HG03457 (cell line): ENCODE measurements around the gene WDR33.

Experiments
- ATAC-seq: cut with Tn5 transposase; IDR thresholded peaks from one replicate; pipeline ENCODE4 v1.9.1; 2021; ENCODE audit warnings: moderate number of reproducible peaks; ENCODE audit not compliant: unreplicated experiment

WDR33 gene

DNA sequence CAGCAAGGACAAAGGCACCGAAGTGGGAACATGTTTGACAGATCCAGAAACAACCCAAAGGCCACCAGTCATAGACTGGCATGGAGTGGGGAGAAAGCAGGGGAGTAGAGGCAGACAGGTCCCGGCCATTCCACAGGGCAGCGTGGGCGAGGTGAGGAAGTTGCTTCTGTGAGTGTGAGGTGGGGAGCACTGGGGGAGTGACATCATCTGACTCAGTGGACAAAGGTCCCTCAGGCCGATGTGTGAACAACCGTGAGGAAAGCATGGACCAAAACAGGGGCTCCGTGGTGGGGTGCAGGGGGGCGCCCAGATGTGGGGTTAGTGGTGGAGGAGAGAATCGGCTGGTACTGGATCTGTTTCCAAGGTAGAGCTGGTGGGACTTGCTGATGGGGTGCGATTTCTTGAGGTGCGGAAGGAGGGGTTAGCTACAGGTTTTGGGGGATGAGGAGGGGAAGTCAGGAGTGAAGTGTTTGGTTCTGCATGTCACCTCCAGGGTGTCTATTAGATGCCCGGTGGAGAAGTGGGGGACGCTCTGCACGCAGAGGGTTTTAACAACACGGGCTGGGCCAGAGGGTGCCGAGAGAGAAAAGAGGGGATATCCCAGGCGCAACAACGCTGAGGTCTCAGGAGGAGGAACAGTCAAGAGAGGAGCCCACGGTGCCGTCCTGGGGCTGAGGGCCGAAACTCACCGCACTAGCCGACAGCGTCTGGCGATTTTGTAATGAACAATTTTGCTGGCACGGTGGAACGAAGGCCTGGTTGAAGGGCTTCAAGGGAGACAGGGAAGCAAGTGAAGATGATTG, 112.2 kb downstream of the WDR33 start:
- no peak for ATAC-seq

DNA sequence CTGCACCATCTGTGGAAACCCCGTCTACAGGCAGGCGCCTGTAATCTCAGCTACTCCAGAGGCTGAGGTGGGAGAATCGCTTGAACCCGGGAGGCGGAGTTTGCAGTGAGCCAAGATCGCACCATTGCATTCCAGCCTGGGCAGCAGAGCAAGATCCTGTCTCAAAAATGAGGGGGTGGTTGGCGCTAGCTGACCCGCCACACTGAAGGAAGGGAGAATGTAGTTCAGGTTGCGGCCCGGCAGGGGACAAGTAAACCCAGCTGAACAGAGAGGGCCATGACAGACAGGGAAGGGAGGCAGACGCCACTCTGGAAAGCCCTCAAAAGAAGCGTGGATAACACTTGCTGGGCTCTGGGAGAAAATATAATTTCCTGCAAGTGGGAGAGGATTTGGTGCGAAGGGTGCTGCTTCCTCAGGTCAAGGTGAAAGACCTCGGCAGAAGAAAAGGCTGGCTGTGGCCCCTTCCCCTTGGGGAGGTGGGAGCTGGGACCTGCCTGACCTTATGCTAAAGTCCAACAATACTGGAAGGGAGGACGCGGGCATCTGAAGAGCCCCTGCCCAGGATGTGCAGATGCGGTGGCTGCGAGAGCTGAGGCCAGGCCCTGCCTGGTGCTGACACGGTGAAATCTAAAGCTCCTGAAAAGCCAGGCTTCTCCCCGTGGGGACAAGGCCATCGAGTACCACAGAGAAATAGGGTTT, 113.3 kb downstream of the WDR33 start:
- no peak for ATAC-seq

DNA sequence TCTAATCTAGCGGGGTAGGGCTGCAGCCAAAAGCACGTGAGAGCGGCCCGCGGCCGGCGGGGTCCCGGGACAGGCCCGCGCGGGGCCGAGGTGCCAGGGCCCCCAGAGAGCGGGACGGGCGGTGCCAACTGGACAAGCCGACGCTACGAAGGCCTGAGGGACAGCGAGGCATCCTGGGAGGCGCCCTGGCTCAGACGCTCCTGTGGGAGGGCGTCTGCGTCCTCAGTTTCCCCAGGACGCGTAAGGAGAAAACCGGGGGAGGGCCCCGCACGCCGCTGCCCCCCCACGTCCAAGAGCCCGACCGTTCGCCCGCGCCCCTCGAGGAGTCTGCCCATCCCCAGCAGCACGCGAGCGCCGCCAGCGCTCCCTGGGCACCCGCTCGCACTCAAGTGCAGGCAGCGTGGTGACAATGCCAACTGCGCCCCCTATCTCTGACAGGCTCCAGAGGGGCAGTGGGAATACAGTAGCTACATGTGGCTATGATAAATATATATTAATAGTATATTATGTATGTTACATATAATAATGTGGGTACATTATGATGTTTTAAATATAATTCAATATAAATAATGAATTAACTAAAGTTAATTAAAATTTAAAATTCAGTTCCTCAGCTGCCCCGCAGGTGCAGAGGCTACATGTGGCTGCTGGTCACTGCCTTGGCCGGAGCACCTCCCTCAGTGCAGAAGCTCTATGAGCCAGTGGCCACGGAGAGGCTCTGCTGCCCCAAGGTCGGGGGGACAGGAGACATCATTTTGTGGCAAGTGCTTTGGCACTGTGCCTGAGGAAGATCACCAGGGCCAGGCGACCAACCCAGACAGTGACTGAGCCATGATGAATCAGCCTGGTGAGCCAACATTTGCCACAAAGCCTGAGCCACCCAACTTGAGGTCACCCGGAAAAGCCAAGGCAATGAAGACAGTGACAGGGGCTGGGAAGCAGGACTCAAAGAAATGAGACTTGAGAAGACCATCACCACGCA, 115.2 kb downstream of the WDR33 start:
- ATAC-seq, result no peak

DNA sequence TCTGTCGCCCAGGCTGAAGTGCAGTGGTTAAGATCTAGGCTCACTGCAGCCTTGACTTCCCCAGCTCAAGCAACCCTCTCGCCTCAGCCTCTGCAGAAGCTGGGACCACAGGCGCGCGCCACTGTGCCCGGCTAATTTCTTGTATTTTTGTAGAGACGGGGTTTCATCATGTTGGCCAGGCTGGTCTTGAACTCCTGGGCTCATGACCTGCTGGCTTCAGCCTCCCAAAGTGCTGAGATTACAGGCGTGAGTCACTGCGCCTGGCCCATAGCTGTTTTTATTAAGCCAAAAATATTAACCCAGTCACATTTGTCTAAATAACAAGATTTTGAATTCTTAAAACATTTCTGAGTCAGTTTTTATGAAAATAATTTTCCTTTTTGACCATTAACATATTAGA, 116.0 kb downstream of the WDR33 start:
- ATAC-seq, result no peak

DNA sequence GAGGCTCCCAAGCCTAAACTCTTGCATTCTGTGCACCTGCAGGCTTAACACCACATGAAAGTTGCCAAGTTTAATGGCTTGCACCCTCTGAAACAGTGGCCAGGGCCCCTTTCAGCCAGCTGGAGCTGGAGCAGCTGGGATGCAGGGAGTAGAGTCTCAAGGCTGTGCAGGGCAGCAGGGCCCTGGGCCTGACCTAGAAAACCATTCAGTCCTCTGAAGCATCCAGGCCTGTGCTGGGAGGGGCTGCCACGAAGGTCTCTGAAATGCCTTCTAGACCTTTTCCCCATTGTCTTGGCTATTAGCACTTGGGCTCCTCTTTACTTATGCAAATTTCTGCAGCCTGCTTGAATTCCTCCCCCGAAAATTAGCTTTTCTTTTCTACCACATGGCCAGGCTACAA, 120.3 kb downstream of the WDR33 start:
- ATAC-seq, result no peak

DNA sequence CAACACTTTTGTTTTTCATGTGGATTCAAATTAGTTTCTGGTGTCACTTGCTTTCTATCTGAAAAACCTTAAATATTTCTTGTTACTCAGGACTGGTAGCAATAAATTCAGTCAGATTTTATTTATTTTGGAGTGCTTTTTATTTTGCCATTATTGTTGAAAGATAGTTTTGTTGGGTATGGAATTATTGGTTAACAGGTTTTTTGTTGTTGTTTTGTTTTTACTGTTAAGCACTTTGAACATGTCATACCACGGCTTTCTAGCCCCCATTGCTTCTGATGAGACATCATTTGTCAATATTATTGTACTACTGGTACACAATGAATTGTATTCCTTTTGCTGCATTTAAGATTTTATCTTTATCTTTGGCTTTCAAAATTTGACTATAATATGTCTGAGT, 122.6 kb downstream of the WDR33 start:
- ATAC-seq, result no peak

GRCh38 chr2:127685410-127686080, 125.4 kb downstream of the WDR33 start:
- ATAC-seq, result no peak

DNA sequence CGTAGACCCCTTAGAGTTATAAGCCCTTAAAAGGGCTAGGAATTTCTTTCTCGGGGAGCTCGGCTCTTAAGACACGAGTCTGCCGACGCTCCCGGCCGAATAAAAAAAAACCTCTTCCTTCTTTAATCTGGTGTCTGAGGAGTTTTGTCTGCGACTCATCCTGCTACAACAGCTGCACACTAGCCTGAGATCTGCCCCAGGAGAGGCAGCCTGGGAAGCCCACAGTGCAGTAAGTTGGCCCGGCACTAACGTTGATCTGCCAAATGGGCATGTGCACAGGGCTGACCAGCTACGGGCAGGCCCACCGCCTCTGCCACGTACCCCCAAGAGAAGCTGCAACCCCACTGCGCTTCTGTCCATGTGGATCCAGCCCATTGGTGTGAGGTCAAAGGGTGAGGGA, 127.2 kb downstream of the WDR33 start:
- no peak for ATAC-seq

- ATAC-seq, result no peak
Measured at GRCh38 chr2:127683056-127683455, 127.9 kb downstream of the WDR33 start.

GRCh38 chr2:127681976-127682857, 128.8 kb downstream of the WDR33 start:
- no peak for ATAC-seq

- ATAC-seq, result no peak
Measured at GRCh38 chr2:127681288-127681804, 129.6 kb downstream of the WDR33 start.

GRCh38 chr2:127680706-127681287, 130.2 kb downstream of the WDR33 start:
- ATAC-seq, result no peak

DNA sequence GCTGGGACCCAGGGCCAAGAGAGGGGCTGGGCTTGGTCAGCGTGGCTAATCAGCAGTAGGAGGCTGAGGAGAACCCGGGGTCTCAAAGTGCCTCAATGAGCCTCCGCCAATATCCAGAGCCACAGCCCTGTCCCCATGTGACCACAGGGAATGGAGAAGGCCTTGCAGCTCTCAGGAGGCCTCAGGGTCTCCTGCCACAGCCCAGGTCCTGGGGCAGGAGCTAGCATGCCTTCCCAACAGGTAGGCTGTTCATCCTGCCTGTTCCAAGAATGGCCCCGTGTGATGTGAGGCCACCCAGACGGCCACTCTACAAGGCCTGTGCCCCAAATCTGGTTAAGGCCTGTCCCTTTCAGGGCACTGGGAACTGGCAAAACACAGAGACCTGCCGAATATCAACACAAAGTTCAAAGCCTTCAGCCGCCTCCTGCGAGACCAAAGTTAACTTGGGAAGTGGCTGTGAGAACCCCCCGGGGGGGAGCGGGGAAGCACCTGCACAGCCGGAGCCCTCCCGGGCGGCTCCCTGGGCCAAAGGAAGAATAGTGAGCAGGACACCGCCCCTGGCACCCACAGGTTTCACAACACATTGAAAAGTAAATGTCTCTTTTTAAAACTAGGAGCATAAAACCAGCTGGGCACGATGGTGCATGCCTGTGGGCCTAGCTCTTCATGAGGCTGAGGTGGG, 131.2 kb downstream of the WDR33 start:
- no peak for ATAC-seq

DNA sequence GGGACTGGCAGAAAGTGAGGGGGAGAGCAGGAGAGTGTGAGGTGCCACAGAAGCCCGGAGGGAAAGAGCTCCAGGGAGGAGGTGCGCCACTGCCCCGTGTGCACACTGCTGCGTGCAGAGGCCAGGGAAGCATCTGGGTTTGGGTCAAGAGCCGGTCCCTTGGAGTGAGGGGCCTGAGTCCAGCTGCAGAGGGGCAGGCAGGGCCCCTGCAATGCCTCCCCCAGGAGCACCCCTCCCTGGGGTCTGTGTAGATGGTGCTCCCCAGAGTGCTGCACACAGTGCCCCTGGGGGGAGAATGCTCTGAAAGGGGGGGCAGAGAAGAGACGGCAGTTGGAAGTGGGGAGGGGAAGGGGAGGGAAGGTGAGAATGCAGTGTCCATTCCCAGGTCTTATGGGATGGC, 132.0 kb downstream of the WDR33 start:
- no peak for ATAC-seq

DNA sequence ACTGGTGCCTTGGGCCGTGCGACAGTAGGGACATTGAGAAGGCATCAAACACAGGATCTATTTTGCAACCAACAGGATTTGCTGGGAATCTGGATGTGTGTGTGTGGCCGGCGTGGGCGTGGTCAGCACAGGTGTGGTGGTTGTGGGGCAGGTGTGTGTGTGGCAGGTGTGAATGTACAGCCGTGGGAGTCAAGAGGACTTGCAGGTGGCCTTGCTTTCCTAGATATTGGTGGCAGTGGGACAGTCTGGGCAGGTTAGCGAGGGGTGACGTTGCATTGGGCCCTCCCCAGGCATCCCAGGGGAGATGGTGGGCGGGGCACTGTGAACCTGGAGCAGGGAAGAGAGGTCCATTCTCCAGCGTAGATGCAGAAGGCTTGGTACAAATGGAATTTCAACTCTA, 132.4 kb downstream of the WDR33 start:
- no peak for ATAC-seq

GRCh38 chr2:127676906-127677305, 134.1 kb downstream of the WDR33 start:
- no peak for ATAC-seq

- ATAC-seq, result no peak
Measured at GRCh38 chr2:127675331-127676261, 135.4 kb downstream of the WDR33 start, which contains the start of gene LIMS2. Gene LIMS2 (minus strand): TSS chr2:127675530. CDS start chr2:127675024, 506 bp downstream.
